ENCODE data around the gene COL27A1.

COL27A1 gene

GRCh38 chr9:114261987-114262386 is 106.7 kb downstream of the COL27A1 start:
- no peak for DNase-seq (ENCODE audit: extremely low read depth in 1 of 2, low read depth in 1 of 2)

GRCh38 chr9:114263853-114264510 is 108.6 kb downstream of the COL27A1 start:
- no peak for DNase-seq (ENCODE audit: extremely low read depth in 1 of 2, low read depth in 1 of 2)

GRCh38 chr9:114264806-114265550 is 109.6 kb downstream of the COL27A1 start:
- no peak for DNase-seq (ENCODE audit: extremely low read depth in 1 of 2, low read depth in 1 of 2)

- DNase-seq (ENCODE audit: extremely low read depth in 1 of 2, low read depth in 1 of 2) = no peak
Observed at GRCh38 chr9:114266969-114267368, 111.6 kb downstream of the COL27A1 start.

GRCh38 chr9:114269023-114269422 is 113.7 kb downstream of the COL27A1 start:
- no peak for DNase-seq (ENCODE audit: extremely low read depth in 1 of 2, low read depth in 1 of 2)

GRCh38 chr9:114270120-114270975 is 115.0 kb downstream of the COL27A1 start:
- DNase-seq (ENCODE audit: extremely low read depth in 1 of 2, low read depth in 1 of 2) = no peak

- no peak for DNase-seq (ENCODE audit: extremely low read depth in 1 of 2, low read depth in 1 of 2)
Observed at GRCh38 chr9:114271556-114272510, 116.5 kb downstream of the COL27A1 start.

- no peak for DNase-seq (ENCODE audit: extremely low read depth in 1 of 2, low read depth in 1 of 2)
Observed at GRCh38 chr9:114272739-114273431, 117.5 kb downstream of the COL27A1 start.

- no peak for DNase-seq (ENCODE audit: extremely low read depth in 1 of 2, low read depth in 1 of 2)
Observed at GRCh38 chr9:114273461-114273881, 118.1 kb downstream of the COL27A1 start.

- no peak for DNase-seq (ENCODE audit: extremely low read depth in 1 of 2, low read depth in 1 of 2)
Observed at GRCh38 chr9:114274217-114274616, 118.9 kb downstream of the COL27A1 start.

GRCh38 chr9:114275246-114276004 is 120.1 kb downstream of the COL27A1 start:
- DNase-seq (ENCODE audit: extremely low read depth in 1 of 2, low read depth in 1 of 2) = no peak

- no peak for DNase-seq (ENCODE audit: extremely low read depth in 1 of 2, low read depth in 1 of 2)
Observed at GRCh38 chr9:114276908-114277821, 121.8 kb downstream of the COL27A1 start.

- DNase-seq (ENCODE audit: extremely low read depth in 1 of 2, low read depth in 1 of 2) = no peak
Observed at GRCh38 chr9:114278356-114278755, 123.0 kb downstream of the COL27A1 start.

- no peak for DNase-seq (ENCODE audit: extremely low read depth in 1 of 2, low read depth in 1 of 2)
Observed at GRCh38 chr9:114278881-114279570, 123.7 kb downstream of the COL27A1 start.

- no peak for DNase-seq (ENCODE audit: extremely low read depth in 1 of 2, low read depth in 1 of 2)
Observed at GRCh38 chr9:114279693-114280092, 124.4 kb downstream of the COL27A1 start.

GRCh38 chr9:114280636-114281472 is 125.5 kb downstream of the COL27A1 start:
- no peak for DNase-seq (ENCODE audit: extremely low read depth in 1 of 2, low read depth in 1 of 2)

All from stimulated activated CD8-positive, alpha-beta memory T cell treated with anti-CD3 and anti-CD28 coated beads, Interleukin-7, amount 100 ng/mL, for 48 hours (primary cell).